NCI-H187 treated with DMSO at 0.1 percent for 48 hours (cell line): ENCODE data around the gene PTPRD.

Source experiments
- DNase-seq: peaks from one replicate; lab custom pipeline; 2025; lab: John Stamatoyannopoulos, UW

Gene PTPRD

GRCh38 chr9:8863069-8863468 lies 1749.7 kb downstream of the PTPRD start:
- DNase-seq = no peak

- no peak for DNase-seq
Measured at GRCh38 chr9:8860925-8861324, 1751.9 kb downstream of the PTPRD start.

GRCh38 chr9:8860086-8860485 lies 1752.7 kb downstream of the PTPRD start:
- DNase-seq = no peak

- no peak for DNase-seq
Measured at GRCh38 chr9:8859416-8859815, 1753.4 kb downstream of the PTPRD start.

- no peak for DNase-seq
Measured at GRCh38 chr9:8858596-8859161, 1754.1 kb downstream of the PTPRD start.

GRCh38 chr9:8857926-8858595 lies 1754.7 kb downstream of the PTPRD start:
- DNase-seq = no peak

- DNase-seq = no peak
Measured at GRCh38 chr9:8857068-8857925, 1755.5 kb downstream of the PTPRD start.

GRCh38 chr9:8856396-8857067 lies 1756.3 kb downstream of the PTPRD start:
- DNase-seq = no peak

GRCh38 chr9:8855046-8855445 lies 1757.8 kb downstream of the PTPRD start:
- DNase-seq = no peak

GRCh38 chr9:8852301-8852864 lies 1760.4 kb downstream of the PTPRD start:
- no peak for DNase-seq

GRCh38 chr9:8850914-8851313 lies 1761.9 kb downstream of the PTPRD start:
- DNase-seq = no peak

- DNase-seq = no peak
Measured at GRCh38 chr9:8845808-8846207, 1767.0 kb downstream of the PTPRD start.

- no peak for DNase-seq
Measured at GRCh38 chr9:8845376-8845775, 1767.4 kb downstream of the PTPRD start.

GRCh38 chr9:8844549-8844948 lies 1768.3 kb downstream of the PTPRD start:
- no peak for DNase-seq

- DNase-seq = no peak
Measured at GRCh38 chr9:8842402-8843193, 1770.2 kb downstream of the PTPRD start.

- no peak for DNase-seq
Measured at GRCh38 chr9:8838136-8838535, 1774.7 kb downstream of the PTPRD start.

- no peak for DNase-seq
Measured at GRCh38 chr9:8835291-8835690, 1777.5 kb downstream of the PTPRD start.

GRCh38 chr9:8832955-8833354 lies 1779.8 kb downstream of the PTPRD start:
- DNase-seq = no peak

- DNase-seq = no peak
Measured at GRCh38 chr9:8832386-8832785, 1780.4 kb downstream of the PTPRD start.

GRCh38 chr9:8831568-8831967 lies 1781.2 kb downstream of the PTPRD start:
- no peak for DNase-seq

GRCh38 chr9:8826281-8826680 lies 1786.5 kb downstream of the PTPRD start:
- no peak for DNase-seq
